Activated CD4-positive, alpha-beta memory T cell treated with anti-CD3 and anti-CD28 coated beads, Interleukin-2, amount 10 ng/mL, durations not matched to agents 7 days and 5 days (primary cell): ENCODE measurements around the gene TSPOAP1. TPM values are rescaled to one million over a fixed set of nuclear protein-coding genes. Genes with fewer than 3 reads are reported as not detected.

Experiments used
- CTCF ChIA-PET: fragments of 350-600 bp; sonication (Branson Sonifier 250); formaldehyde crosslinking; loops from one replicate; lab custom pipeline; 2021; ENCODE audit warnings: antibody characterized with exemption, inconsistent platforms; lab: Charles Lee
- POLR2A ChIA-PET: fragments of 350-600 bp; sonication (Branson Sonifier 250); formaldehyde crosslinking; loops from one replicate; lab custom pipeline; 2021; ENCODE audit warnings: antibody characterized with exemption; lab: Charles Lee
- DNase-seq: peaks from one replicate; pipeline ENCODE4 v3.0.0-alpha.2; 2020
- H3K27ac Mint-ChIP-seq: one replicate; pipeline ENCODE4 v1.8.0; 2021; ENCODE audit warnings: mild to moderate bottlenecking, mixed read lengths
- H3K27me3 Mint-ChIP-seq: one replicate; pipeline ENCODE4 v1.8.0; 2021; ENCODE audit warnings: mixed read lengths
- H3K36me3 Mint-ChIP-seq: one replicate; pipeline ENCODE4 v1.8.0; 2021; ENCODE audit warnings: low read depth, mixed read lengths
- H3K4me1 Mint-ChIP-seq: one replicate; pipeline ENCODE4 v1.8.0; 2021; ENCODE audit warnings: mixed read lengths
- H3K4me3 Mint-ChIP-seq: one replicate; pipeline ENCODE4 v1.8.0; 2021; ENCODE audit warnings: mild to moderate bottlenecking, mixed read lengths
- H3K9me3 Mint-ChIP-seq: one replicate; pipeline ENCODE4 v1.8.0; 2021; ENCODE audit warnings: mixed read lengths
- total RNA-seq, 2 experiments: library from RNA; stranded (reverse); gene quantifications; one replicate each; pipeline ENCODE4 v1.2.3, GENCODE V29; 2021

The TSPOAP1 gene
- total RNA-seq, 2 experiments from 2014 or later: 60.9 to 69.4 TPM

- no peak for DNase-seq
- no peaks in the 10 kb centered on the region for H3K9me3 Mint-ChIP-seq
- no peak overlapping the region for H3K4me3 Mint-ChIP-seq
- no peaks in the 10 kb centered on the region for H3K4me1 Mint-ChIP-seq
- H3K27me3 Mint-ChIP-seq: no peaks in the 10 kb centered on the region
- H3K36me3 Mint-ChIP-seq: peaks cover 33% of the 10 kb centered on the region
- POLR2A ChIA-PET: interaction anchor here (2.5 to 22.3 kb wide), 3 partner anchors 14 to 41 kb away, joined by 10 to 1460 read pairs (median 253); partner anchors contain the start of genes SUPT4H1 and TSPOAP1
- no peak overlapping the region for H3K27ac Mint-ChIP-seq
- CTCF ChIA-PET: no interaction called here
Measured at GRCh38 chr17:58310511-58311428, 17.8 kb downstream of the TSPOAP1 start.

GRCh38 chr17:58309918-58310259, 18.7 kb downstream of the TSPOAP1 start:
- H3K9me3 Mint-ChIP-seq: no peaks in the 10 kb centered on the region
- H3K36me3 Mint-ChIP-seq: peaks cover 27% of the 10 kb centered on the region
- no peak overlapping the region for H3K27ac Mint-ChIP-seq
- ChIA-PET POLR2A (interaction anchor here (0.6 to 22.3 kb wide), 4 partner anchors 15 to 42 kb away, joined by 4 to 1460 read pairs (median 132); partner anchors contain the start of genes SUPT4H1 and TSPOAP1), CTCF (no interaction called here)
- no peak for DNase-seq
- H3K4me3 Mint-ChIP-seq: no peak overlapping the region
- no peaks in the 10 kb centered on the region for H3K4me1 Mint-ChIP-seq
- no peaks in the 10 kb centered on the region for H3K27me3 Mint-ChIP-seq

GRCh38 chr17:58308985-58309917, 19.3 kb downstream of the TSPOAP1 start:
- CTCF ChIA-PET: interaction anchor here (2.3 kb wide), 1 partner anchor 8 kb away, joined by 13 read pairs; no protein-coding TSS in a partner anchor
- POLR2A ChIA-PET: interaction anchor here (0.6 to 22.3 kb wide), 5 partner anchors 8 to 43 kb away, joined by 4 to 1460 read pairs (median 13); partner anchors contain the start of genes SUPT4H1 and TSPOAP1
- Mint-ChIP-seq H3K27me3 (no peaks in the 10 kb centered on the region), H3K4me1 (no peaks in the 10 kb centered on the region), H3K27ac (no peak overlapping the region), H3K4me3 (no peak overlapping the region), H3K36me3 (peaks cover 25% of the 10 kb centered on the region), H3K9me3 (no peaks in the 10 kb centered on the region)
- DNase-seq: no peak

GRCh38 chr17:58308173-58308984, 20.2 kb downstream of the TSPOAP1 start:
- H3K4me3 Mint-ChIP-seq: no peak overlapping the region
- ChIA-PET CTCF (interaction anchor here (1.3 to 2.3 kb wide), 2 partner anchors 9 kb away, joined by 4 to 13 read pairs; no protein-coding TSS in a partner anchor), POLR2A (interaction anchor here (0.6 to 22.3 kb wide), 4 partner anchors 9 to 31 kb away, joined by 3 to 1460 read pairs (median 133); partner anchors contain the start of gene TSPOAP1)
- H3K27ac Mint-ChIP-seq: no peak overlapping the region
- H3K27me3 Mint-ChIP-seq: no peaks in the 10 kb centered on the region
- DNase-seq: no peak
- no peaks in the 10 kb centered on the region for H3K4me1 Mint-ChIP-seq
- peaks cover 23% of the 10 kb centered on the region for H3K36me3 Mint-ChIP-seq
- H3K9me3 Mint-ChIP-seq: no peaks in the 10 kb centered on the region

- H3K9me3 Mint-ChIP-seq: no peaks in the 10 kb centered on the region
- H3K27me3 Mint-ChIP-seq: no peaks in the 10 kb centered on the region
- no peaks in the 10 kb centered on the region for H3K4me1 Mint-ChIP-seq
- POLR2A ChIA-PET: interaction anchor here (0.8 to 22.3 kb wide), 4 partner anchors 10 to 110 kb away, joined by 3 to 1460 read pairs (median 133); partner anchors contain the start of genes RNF43 and TSPOAP1
- CTCF ChIA-PET: interaction anchor here (1.3 to 2.3 kb wide), 2 partner anchors 8 to 10 kb away, joined by 4 to 13 read pairs; no protein-coding TSS in a partner anchor
- no peak overlapping the region for H3K27ac Mint-ChIP-seq
- H3K4me3 Mint-ChIP-seq: no peak overlapping the region
- H3K36me3 Mint-ChIP-seq: peaks cover 20% of the 10 kb centered on the region
- no peak for DNase-seq
Measured at GRCh38 chr17:58307468-58308172, 21.0 kb downstream of the TSPOAP1 start.

GRCh38 chr17:58306131-58306951, 22.3 kb downstream of the TSPOAP1 start:
- CTCF ChIA-PET: interaction anchor here (1.5 kb wide), 1 partner anchor 111 kb away, joined by 9 read pairs; the partner anchor contains the start of gene RNF43
- Mint-ChIP-seq H3K4me1 (no peaks in the 10 kb centered on the region), H3K9me3 (no peaks in the 10 kb centered on the region), H3K4me3 (no peak overlapping the region), H3K27me3 (no peaks in the 10 kb centered on the region), H3K36me3 (peaks cover 17% of the 10 kb centered on the region), H3K27ac (no peak overlapping the region)
- POLR2A ChIA-PET: interaction anchor here (0.8 to 2.9 kb wide), 4 partner anchors 11 to 38 kb away, joined by 3 to 13 read pairs (median 5); no protein-coding TSS in a partner anchor
- DNase-seq: no peak

- Mint-ChIP-seq H3K9me3 (no peaks in the 10 kb centered on the region), H3K27me3 (no peaks in the 10 kb centered on the region), H3K27ac (no peak overlapping the region), H3K4me3 (no peak overlapping the region), H3K4me1 (no peaks in the 10 kb centered on the region), H3K36me3 (peaks cover 17% of the 10 kb centered on the region)
- POLR2A ChIA-PET: interaction anchor here (0.8 to 2.9 kb wide), 6 partner anchors 9 to 39 kb away, joined by 3 to 13 read pairs (median 6); no protein-coding TSS in a partner anchor
- CTCF ChIA-PET: interaction anchor here (1.2 to 2.3 kb wide), 7 partner anchors 9 to 184 kb away, joined by 3 to 16 read pairs (median 6); partner anchors contain the start of gene RNF43
- no peak for DNase-seq
Measured at GRCh38 chr17:58305626-58306025, 23.0 kb downstream of the TSPOAP1 start.

GRCh38 chr17:58304750-58305486, 23.7 kb downstream of the TSPOAP1 start:
- H3K27ac Mint-ChIP-seq: no peak overlapping the region
- POLR2A ChIA-PET: interaction anchor here (0.6 to 2.9 kb wide), 17 partner anchors 8 to 113 kb away, joined by 3 to 17 read pairs (median 4); partner anchors contain the start of genes RNF43 and SUPT4H1
- H3K4me3 Mint-ChIP-seq: no peak overlapping the region

GRCh38 chr17:58303971-58304749, 24.4 kb downstream of the TSPOAP1 start:
- peak; percentile 69 for DNase-seq
- no peaks in the 10 kb centered on the region for H3K4me1 Mint-ChIP-seq
- ChIA-PET POLR2A (interaction anchor here (0.7 to 2.9 kb wide), 14 partner anchors 9 to 113 kb away, joined by 3 to 17 read pairs (median 4); partner anchors contain the start of genes RNF43 and SUPT4H1), CTCF (interaction anchor here (0.6 to 2.4 kb wide), 20 partner anchors 9 to 182 kb away, joined by 3 to 16 read pairs (median 4); partner anchors contain the start of gene RNF43)
- H3K27ac Mint-ChIP-seq: no peak overlapping the region
- peaks cover 4% of the 10 kb centered on the region for H3K27me3 Mint-ChIP-seq
- no peak overlapping the region for H3K4me3 Mint-ChIP-seq
- H3K36me3 Mint-ChIP-seq: peaks cover 12% of the 10 kb centered on the region
- H3K9me3 Mint-ChIP-seq: no peaks in the 10 kb centered on the region

More at GRCh38 chr17:58304750-58305486, 23.7 kb downstream of the TSPOAP1 start:
- Mint-ChIP-seq H3K4me1 (no peaks in the 10 kb centered on the region), H3K9me3 (no peaks in the 10 kb centered on the region), H3K36me3 (peaks cover 16% of the 10 kb centered on the region), H3K27me3 (peaks cover under 1% of the 10 kb centered on the region)
- DNase-seq: no peak
- CTCF ChIA-PET: interaction anchor here (0.7 to 2.3 kb wide), 12 partner anchors 10 to 183 kb away, joined by 3 to 16 read pairs (median 4); partner anchors contain the start of gene RNF43
